GM19351 (cell line): ENCODE data around the gene TRAPPC3.

Experiments
- ATAC-seq: cut with Tn5 transposase; IDR thresholded peaks from one replicate; pipeline ENCODE4 v1.9.1; 2021; ENCODE audit warnings: mild to moderate bottlenecking, moderate library complexity; ENCODE audit not compliant: unreplicated experiment

Gene TRAPPC3

DNA sequence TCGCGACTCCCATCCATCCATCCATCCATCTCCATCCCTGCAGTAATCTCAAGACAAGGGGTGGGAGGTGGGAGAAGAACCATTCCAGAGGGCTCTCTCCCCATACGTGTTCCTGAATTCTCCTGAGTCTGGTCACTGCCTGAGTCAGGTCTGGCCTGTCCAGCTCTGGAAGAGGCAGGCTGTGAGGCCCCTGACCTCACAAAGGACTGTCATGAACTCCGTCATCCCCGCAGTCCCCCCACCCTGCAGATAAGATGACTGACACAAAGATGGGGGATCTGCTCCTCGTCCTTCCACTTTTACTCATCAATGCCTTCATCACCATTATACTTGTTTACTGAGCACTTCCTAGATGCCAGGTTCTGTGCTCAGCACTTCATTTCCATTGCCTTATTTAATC lies 5.0 kb upstream of the TRAPPC3 start:
- ATAC-seq: no peak

GRCh38 chr1:36153476-36153875 lies 4.2 kb upstream of the TRAPPC3 start:
- ATAC-seq: no peak

DNA sequence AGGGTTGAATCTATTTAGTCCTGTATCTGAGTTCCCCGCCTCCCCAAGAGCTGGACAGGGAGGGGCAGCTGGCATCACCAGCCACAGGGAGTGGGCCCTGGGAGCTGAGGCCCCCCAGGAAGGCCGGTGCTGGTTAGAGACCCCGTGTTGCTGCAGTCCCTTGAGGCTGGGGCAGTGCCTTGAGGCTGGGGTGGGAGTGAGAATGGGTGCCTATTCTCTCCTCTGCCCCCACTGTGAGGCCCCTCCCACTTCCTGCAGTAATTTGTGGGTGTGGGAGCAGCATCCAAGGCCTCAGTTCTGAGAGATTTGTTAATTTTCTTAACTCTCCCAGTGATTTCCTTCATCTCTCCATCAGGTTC lies 2.5 kb upstream of the TRAPPC3 start:
- no peak for ATAC-seq

- ATAC-seq: no peak
Observed at GRCh38 chr1:36151134-36151844, 2.0 kb upstream of the TRAPPC3 start.

- peak; percentile 49 for ATAC-seq
Observed at GRCh38 chr1:36150296-36151133, 1.2 kb upstream of the TRAPPC3 start.

- no peak for ATAC-seq
Observed at GRCh38 chr1:36149973-36150295, 648 bp upstream of the TRAPPC3 start.

DNA sequence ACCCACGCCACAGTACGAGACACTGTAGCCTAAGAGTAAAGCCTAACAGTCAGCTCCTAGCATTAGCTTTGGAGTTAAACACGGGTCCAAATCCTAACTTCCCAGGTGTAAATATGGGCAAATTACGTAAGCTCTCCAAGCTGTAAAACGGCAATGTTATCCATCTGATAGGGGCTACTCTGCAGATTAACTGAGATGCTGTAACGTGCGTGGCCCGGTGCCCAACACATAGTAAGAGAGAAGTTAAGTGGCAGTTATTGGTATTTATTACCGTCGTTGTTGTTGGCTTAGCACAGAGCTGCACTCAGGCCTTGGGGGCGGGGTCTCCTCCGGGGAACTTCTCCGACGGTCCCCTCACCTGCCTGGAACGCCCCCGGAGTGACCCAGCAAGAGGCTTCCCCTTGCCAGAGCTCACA lies 457 bp downstream of the TRAPPC3 start:
- no peak for ATAC-seq

- ATAC-seq: no peak
Observed at GRCh38 chr1:36144413-36144812, 4.9 kb downstream of the TRAPPC3 start.

DNA sequence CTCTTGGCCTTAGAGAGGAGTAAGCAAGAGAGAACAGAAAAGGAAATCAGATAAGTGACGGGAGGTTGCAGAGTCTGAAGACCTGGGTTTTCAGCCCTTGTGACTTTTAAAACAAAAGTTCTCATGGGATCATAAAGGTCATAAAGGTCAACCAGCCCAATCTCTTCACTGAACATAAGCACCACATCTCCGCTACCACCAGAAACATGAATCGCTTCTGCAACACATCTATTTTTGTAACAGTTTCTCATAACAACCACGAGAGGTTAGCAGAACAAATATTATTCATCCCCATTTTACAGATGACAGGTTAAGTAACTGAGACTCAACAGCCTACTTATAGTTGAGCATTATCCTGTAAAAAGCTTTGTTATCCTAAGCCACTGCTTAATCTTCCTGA lies 5.9 kb downstream of the TRAPPC3 start:
- ATAC-seq: peak; percentile 59

DNA sequence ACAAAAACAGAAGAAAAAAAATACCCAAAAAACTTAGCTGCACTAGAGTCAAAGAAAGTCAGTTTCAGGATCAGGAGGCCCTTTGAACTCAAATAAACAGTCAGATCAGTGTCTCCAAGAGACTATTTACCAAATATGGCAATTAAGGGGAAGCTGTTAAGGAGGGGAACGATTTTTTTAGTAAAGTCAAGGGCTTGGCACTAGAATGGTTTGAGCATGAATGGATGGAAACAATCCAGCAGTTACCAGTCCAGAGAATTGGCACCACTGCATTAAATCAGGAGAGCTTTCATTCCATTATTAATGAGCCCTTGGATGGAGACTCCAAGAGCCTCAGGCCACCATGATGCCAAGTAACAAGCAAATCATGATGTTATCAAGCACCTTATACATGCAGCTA lies 7.2 kb downstream of the TRAPPC3 start:
- no peak for ATAC-seq

DNA sequence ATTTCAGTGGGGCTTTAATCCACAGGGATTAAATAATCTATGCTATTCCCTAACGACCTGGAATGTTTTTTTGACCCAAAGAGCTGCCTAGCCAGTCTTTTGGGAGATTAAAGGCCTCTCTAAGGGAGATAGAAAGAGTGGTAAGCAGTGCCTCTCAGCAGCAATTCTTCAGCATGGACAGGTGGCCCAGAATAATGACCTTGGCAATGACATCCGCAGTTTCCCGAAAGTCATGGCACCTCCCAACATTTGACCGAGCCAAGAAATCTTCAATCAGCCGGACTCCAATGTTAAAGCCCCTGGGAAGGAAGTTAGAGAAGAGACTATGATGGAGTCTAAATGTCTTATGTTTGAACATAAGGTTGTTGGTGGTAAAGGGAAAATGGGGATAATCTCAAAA lies 9.8 kb downstream of the TRAPPC3 start:
- no peak for ATAC-seq

DNA sequence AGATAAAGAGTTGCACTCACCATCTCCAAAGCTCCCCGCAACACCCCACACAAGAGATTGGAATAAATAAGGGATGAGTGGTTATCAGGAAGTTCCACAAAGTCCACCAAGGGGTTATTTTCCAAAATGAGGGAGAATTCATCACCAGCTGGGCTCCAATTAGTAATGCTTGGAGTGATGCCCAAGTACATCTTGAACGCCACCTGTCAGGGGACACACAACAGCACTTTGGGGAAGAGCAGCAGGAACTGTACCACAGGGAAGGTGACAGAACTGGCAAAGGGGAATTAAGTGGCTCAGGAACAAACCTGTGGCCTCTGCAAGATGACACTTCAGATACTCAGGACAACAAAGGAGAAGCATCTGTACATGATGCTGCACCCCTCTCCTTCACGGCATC lies 11.5 kb downstream of the TRAPPC3 start:
- no peak for ATAC-seq

GRCh38 chr1:36137226-36137625 lies 12.1 kb downstream of the TRAPPC3 start:
- no peak for ATAC-seq

- ATAC-seq: no peak
Observed at GRCh38 chr1:36136535-36136934, 12.8 kb downstream of the TRAPPC3 start.

- no peak for ATAC-seq
Observed at GRCh38 chr1:36135796-36136195, 13.5 kb downstream of the TRAPPC3 start.

DNA sequence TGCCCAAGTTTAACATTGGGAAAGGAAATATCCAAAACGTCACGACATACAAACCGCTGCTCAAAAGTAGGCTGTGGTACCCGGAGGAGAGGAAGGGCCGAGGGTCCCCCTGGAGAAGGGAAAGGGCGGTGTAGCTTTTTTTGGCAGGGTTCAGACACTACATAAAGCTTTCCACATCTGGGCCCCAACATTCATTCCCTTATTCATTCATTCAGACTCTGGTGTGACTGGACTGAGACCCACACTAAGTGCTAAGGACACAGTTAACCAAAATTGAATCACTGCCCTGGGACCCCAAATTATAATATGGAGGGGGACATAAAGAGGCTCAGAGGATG lies 14.0 kb downstream of the TRAPPC3 start:
- no peak for ATAC-seq

GRCh38 chr1:36134505-36135329 lies 14.6 kb downstream of the TRAPPC3 start:
- ATAC-seq: no peak

GRCh38 chr1:36134031-36134430 lies 15.3 kb downstream of the TRAPPC3 start:
- no peak for ATAC-seq

DNA sequence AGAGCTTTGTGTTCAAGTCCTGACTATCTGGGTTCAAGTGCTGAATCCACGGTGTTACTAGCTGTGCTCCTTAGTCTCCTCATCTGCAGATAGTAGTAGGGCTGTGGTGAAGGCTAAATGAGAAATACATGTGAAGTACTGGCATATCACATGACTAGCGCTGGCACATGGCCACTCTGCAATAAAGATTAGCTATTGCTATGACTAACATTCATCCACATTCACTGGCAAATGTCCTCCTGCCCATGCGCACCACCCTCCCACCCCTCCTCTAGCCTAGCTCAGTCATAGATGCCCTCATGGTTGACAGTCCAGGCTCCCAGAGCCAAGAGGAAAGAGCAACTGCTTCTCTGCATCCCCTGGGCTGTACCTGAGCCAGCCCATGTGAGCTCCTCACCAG lies 15.8 kb downstream of the TRAPPC3 start:
- ATAC-seq: no peak

GRCh38 chr1:36132029-36132428 lies 17.3 kb downstream of the TRAPPC3 start:
- ATAC-seq: no peak

GRCh38 chr1:36128905-36129206 lies 20.4 kb downstream of the TRAPPC3 start:
- no peak for ATAC-seq
